Activated CD4-positive, alpha-beta memory T cell treated with anti-CD3 and anti-CD28 coated beads, Interleukin-2, amount 10 ng/mL, durations not matched to agents 7 days and 5 days (primary cell): ENCODE data around the gene GMCL1. TPM values are rescaled to one million over a fixed set of nuclear protein-coding genes. Genes with fewer than 3 reads are reported as not detected.

ENCODE experiments used
- CTCF ChIA-PET: fragments of 350-600 bp; sonication (Branson Sonifier 250); formaldehyde crosslinking; loops from one replicate; lab custom pipeline; 2021; ENCODE audit warnings: antibody characterized with exemption, inconsistent platforms; lab: Charles Lee
- POLR2A ChIA-PET: fragments of 350-600 bp; sonication (Branson Sonifier 250); formaldehyde crosslinking; loops from one replicate; lab custom pipeline; 2021; ENCODE audit warnings: antibody characterized with exemption; lab: Charles Lee
- DNase-seq: peaks from one replicate; pipeline ENCODE4 v3.0.0-alpha.2; 2020
- H3K27ac Mint-ChIP-seq: one replicate; pipeline ENCODE4 v1.8.0; 2021; ENCODE audit warnings: mild to moderate bottlenecking, mixed read lengths
- H3K27me3 Mint-ChIP-seq: one replicate; pipeline ENCODE4 v1.8.0; 2021; ENCODE audit warnings: mixed read lengths
- H3K36me3 Mint-ChIP-seq: one replicate; pipeline ENCODE4 v1.8.0; 2021; ENCODE audit warnings: low read depth, mixed read lengths
- H3K4me1 Mint-ChIP-seq: one replicate; pipeline ENCODE4 v1.8.0; 2021; ENCODE audit warnings: mixed read lengths
- H3K4me3 Mint-ChIP-seq: one replicate; pipeline ENCODE4 v1.8.0; 2021; ENCODE audit warnings: mild to moderate bottlenecking, mixed read lengths
- H3K9me3 Mint-ChIP-seq: one replicate; pipeline ENCODE4 v1.8.0; 2021; ENCODE audit warnings: mixed read lengths
- total RNA-seq, 2 experiments: library from RNA; stranded (reverse); gene quantifications; one replicate each; pipeline ENCODE4 v1.2.3, GENCODE V29; 2021

GMCL1 gene
- total RNA-seq, 2 experiments from 2014 or later, result 30.1 to 34.8 TPM

GRCh38 chr2:69836316-69836715, 6.9 kb downstream of the GMCL1 start:
- Mint-ChIP-seq H3K36me3 (peaks cover 50% of the 10 kb centered on the region), H3K27ac (no peak overlapping the region), H3K4me3 (no peak overlapping the region), H3K27me3 (no peaks in the 10 kb centered on the region), H3K9me3 (no peaks in the 10 kb centered on the region), H3K4me1 (peaks cover 51% of the 10 kb centered on the region)
- POLR2A ChIA-PET, result interaction anchor here (1.4 kb wide), 1 partner anchor 34 kb away, joined by 4 read pairs; no protein-coding TSS in a partner anchor
- CTCF ChIA-PET, result interaction anchor here (1.4 to 2.0 kb wide), 3 partner anchors 21 to 400 kb away, joined by 3 to 9 read pairs (median 3); partner anchors contain the start of gene NFU1
- no peak for DNase-seq

- DNase-seq, result no peak
- Mint-ChIP-seq H3K36me3 (peaks cover 55% of the 10 kb centered on the region), H3K4me1 (peaks cover 42% of the 10 kb centered on the region), H3K27ac (no peak overlapping the region), H3K27me3 (no peaks in the 10 kb centered on the region), H3K9me3 (no peaks in the 10 kb centered on the region), H3K4me3 (no peak overlapping the region)
- CTCF ChIA-PET, result interaction anchor here (1.6 to 2.0 kb wide), 2 partner anchors 113 to 401 kb away, joined by 3 to 9 read pairs; partner anchors contain the start of gene NFU1
- POLR2A ChIA-PET, result interaction anchor here (1.4 kb wide), 1 partner anchor 33 kb away, joined by 4 read pairs; no protein-coding TSS in a partner anchor
Observed at GRCh38 chr2:69837533-69837932, 8.1 kb downstream of the GMCL1 start.

GRCh38 chr2:69843993-69844392, 14.5 kb downstream of the GMCL1 start:
- H3K27me3 Mint-ChIP-seq, result no peaks in the 10 kb centered on the region
- POLR2A ChIA-PET, result no interaction called here
- no peak for DNase-seq
- no peak overlapping the region for H3K4me3 Mint-ChIP-seq
- H3K9me3 Mint-ChIP-seq, result no peaks in the 10 kb centered on the region
- peaks cover 5% of the 10 kb centered on the region for H3K4me1 Mint-ChIP-seq
- CTCF ChIA-PET, result interaction anchor here (1.2 kb wide), 2 partner anchors 27 to 119 kb away, joined by 4 read pairs; no protein-coding TSS in a partner anchor
- no peak overlapping the region for H3K27ac Mint-ChIP-seq
- peaks cover 44% of the 10 kb centered on the region for H3K36me3 Mint-ChIP-seq

GRCh38 chr2:69844560-69844959, 15.1 kb downstream of the GMCL1 start:
- H3K4me1 Mint-ChIP-seq, result peaks cover 5% of the 10 kb centered on the region
- ChIA-PET POLR2A (no interaction called here), CTCF (interaction anchor here (1.2 kb wide), 1 partner anchor 120 kb away, joined by 4 read pairs; no protein-coding TSS in a partner anchor)
- H3K4me3 Mint-ChIP-seq, result no peak overlapping the region
- no peaks in the 10 kb centered on the region for H3K9me3 Mint-ChIP-seq
- no peak for DNase-seq
- H3K36me3 Mint-ChIP-seq, result peaks cover 43% of the 10 kb centered on the region
- H3K27me3 Mint-ChIP-seq, result no peaks in the 10 kb centered on the region
- H3K27ac Mint-ChIP-seq, result no peak overlapping the region

- no peak for DNase-seq
- no peaks in the 10 kb centered on the region for H3K27me3 Mint-ChIP-seq
- no peaks in the 10 kb centered on the region for H3K9me3 Mint-ChIP-seq
- peaks cover 5% of the 10 kb centered on the region for H3K4me1 Mint-ChIP-seq
- H3K4me3 Mint-ChIP-seq, result no peak overlapping the region
- no peak overlapping the region for H3K27ac Mint-ChIP-seq
- CTCF ChIA-PET, result interaction anchor here (0.6 to 2.7 kb wide), 4 partner anchors 13 to 281 kb away, joined by 3 to 11 read pairs (median 5); no protein-coding TSS in a partner anchor
- POLR2A ChIA-PET, result interaction anchor here (0.5 to 1.0 kb wide), 2 partner anchors 16 to 99 kb away, joined by 3 read pairs; no protein-coding TSS in a partner anchor
- H3K36me3 Mint-ChIP-seq, result peaks cover 42% of the 10 kb centered on the region
Observed at GRCh38 chr2:69846182-69847067, 17.0 kb downstream of the GMCL1 start.

GRCh38 chr2:69847068-69847828, 17.8 kb downstream of the GMCL1 start:
- Mint-ChIP-seq H3K4me3 (no peak overlapping the region), H3K4me1 (peaks cover 3% of the 10 kb centered on the region), H3K27me3 (no peaks in the 10 kb centered on the region), H3K36me3 (peaks cover 41% of the 10 kb centered on the region), H3K27ac (no peak overlapping the region), H3K9me3 (no peaks in the 10 kb centered on the region)
- ChIA-PET CTCF (interaction anchor here (0.6 to 2.7 kb wide), 4 partner anchors 12 to 282 kb away, joined by 3 to 11 read pairs (median 5); no protein-coding TSS in a partner anchor), POLR2A (interaction anchor here (0.6 to 1.0 kb wide), 2 partner anchors 16 to 331 kb away, joined by 3 read pairs; no protein-coding TSS in a partner anchor)
- DNase-seq, result no peak

GRCh38 chr2:69848186-69848790, 18.8 kb downstream of the GMCL1 start:
- Mint-ChIP-seq H3K27me3 (no peaks in the 10 kb centered on the region), H3K4me3 (no peak overlapping the region), H3K4me1 (peaks cover 3% of the 10 kb centered on the region), H3K9me3 (no peaks in the 10 kb centered on the region), H3K36me3 (peaks cover 43% of the 10 kb centered on the region), H3K27ac (no peak overlapping the region)
- POLR2A ChIA-PET, result no interaction called here
- CTCF ChIA-PET, result interaction anchor here (2.7 kb wide), 1 partner anchor 123 kb away, joined by 11 read pairs; no protein-coding TSS in a partner anchor
- no peak for DNase-seq

- ChIA-PET CTCF (interaction anchor here (2.0 kb wide), 1 partner anchor 134 kb away, joined by 8 read pairs; no protein-coding TSS in a partner anchor), POLR2A (no interaction called here)
- H3K36me3 Mint-ChIP-seq, result peaks cover 23% of the 10 kb centered on the region
- DNase-seq, result no peak
- H3K4me1 Mint-ChIP-seq, result no peaks in the 10 kb centered on the region
- H3K27ac Mint-ChIP-seq, result no peak overlapping the region
- H3K9me3 Mint-ChIP-seq, result no peaks in the 10 kb centered on the region
- no peak overlapping the region for H3K4me3 Mint-ChIP-seq
- H3K27me3 Mint-ChIP-seq, result no peaks in the 10 kb centered on the region
Observed at GRCh38 chr2:69858261-69858660, 28.8 kb downstream of the GMCL1 start.

GRCh38 chr2:69863298-69863697, 33.8 kb downstream of the GMCL1 start:
- H3K4me1 Mint-ChIP-seq, result peaks cover 4% of the 10 kb centered on the region
- H3K36me3 Mint-ChIP-seq, result peaks cover 36% of the 10 kb centered on the region
- no peak for DNase-seq
- H3K4me3 Mint-ChIP-seq, result no peak overlapping the region
- no peaks in the 10 kb centered on the region for H3K27me3 Mint-ChIP-seq
- ChIA-PET CTCF (interaction anchor here (2.0 kb wide), 1 partner anchor 47 kb away, joined by 6 read pairs; no protein-coding TSS in a partner anchor), POLR2A (interaction anchor here (0.6 to 1.2 kb wide), 4 partner anchors 28 to 37 kb away, joined by 3 to 4 read pairs (median 3); no protein-coding TSS in a partner anchor)
- no peaks in the 10 kb centered on the region for H3K9me3 Mint-ChIP-seq
- H3K27ac Mint-ChIP-seq, result no peak overlapping the region

GRCh38 chr2:69888451-69888850, 59.0 kb downstream of the GMCL1 start:
- CTCF ChIA-PET, result no interaction called here
- Mint-ChIP-seq H3K27me3 (no peaks in the 10 kb centered on the region), H3K27ac (no peak overlapping the region), H3K4me1 (peaks cover 6% of the 10 kb centered on the region), H3K4me3 (no peak overlapping the region), H3K36me3 (no peaks in the 10 kb centered on the region), H3K9me3 (peaks cover 2% of the 10 kb centered on the region)
- no peak for DNase-seq
- POLR2A ChIA-PET, result interaction anchor here (0.9 kb wide), 1 partner anchor 181 kb away, joined by 3 read pairs; no protein-coding TSS in a partner anchor

- H3K27ac Mint-ChIP-seq, result no peak overlapping the region
- ChIA-PET POLR2A (interaction anchor here (0.9 kb wide), 1 partner anchor 180 kb away, joined by 3 read pairs; no protein-coding TSS in a partner anchor), CTCF (no interaction called here)
- no peak overlapping the region for H3K4me3 Mint-ChIP-seq
- H3K36me3 Mint-ChIP-seq, result peaks cover 2% of the 10 kb centered on the region
- H3K27me3 Mint-ChIP-seq, result no peaks in the 10 kb centered on the region
- peaks cover 14% of the 10 kb centered on the region for H3K4me1 Mint-ChIP-seq
- DNase-seq, result no peak
- H3K9me3 Mint-ChIP-seq, result peaks cover 2% of the 10 kb centered on the region
Observed at GRCh38 chr2:69889302-69889701, 59.8 kb downstream of the GMCL1 start.

- no peak overlapping the region for H3K27ac Mint-ChIP-seq
- peaks cover 27% of the 10 kb centered on the region for H3K4me1 Mint-ChIP-seq
- peaks cover 9% of the 10 kb centered on the region for H3K36me3 Mint-ChIP-seq
- peaks cover 2% of the 10 kb centered on the region for H3K9me3 Mint-ChIP-seq
- no peaks in the 10 kb centered on the region for H3K27me3 Mint-ChIP-seq
- no peak overlapping the region for H3K4me3 Mint-ChIP-seq
- ChIA-PET POLR2A (interaction anchor here (0.8 kb wide), 1 partner anchor 27 kb away, joined by 3 read pairs; no protein-coding TSS in a partner anchor), CTCF (interaction anchor here (0.7 kb wide), 1 partner anchor 231 kb away, joined by 3 read pairs; no protein-coding TSS in a partner anchor)
- DNase-seq, result no peak
Observed at GRCh38 chr2:69890881-69891280, 61.4 kb downstream of the GMCL1 start.
